ENCODE results near the gene CTBP2. TPM values are rescaled to one million over a fixed set of nuclear protein-coding genes. Genes with fewer than 3 reads are reported as not detected.

The CTBP2 gene
- total RNA-seq, 2 donors from 2014 or later = 106 to 172 TPM

GRCh38 chr10:125004571-125005311 is 155.6 kb downstream of the CTBP2 start:
- intact Hi-C loops (cut with DNase I) = no loop called here
- Histone ChIP-seq H3K4me3 (no peak overlapping the region), H3K4me1 (peaks cover 3% of the 10 kb centered on the region), H3K9ac (ENCODE audit: low read depth in 2 of 2, low read length in 2 of 2) (no peak overlapping the region), H3K27ac (no peak overlapping the region), H3K9me3 (no peaks in the 10 kb centered on the region), H3K36me3 (peaks cover 4% of the 10 kb centered on the region), H3K27me3 (no peaks in the 10 kb centered on the region)
- no peak for TF ChIP-seq CTCF (IDR thresholded peaks at IDR 0.05)
- no peak for DNase-seq

- DNase-seq = no peak
- H3K27ac ChIP-seq = no peak overlapping the region
These were observed 156.4 kb downstream of the CTBP2 start for GRCh38 chr10:125003901-125004467.

GRCh38 chr10:125003146-125003900 is 157.0 kb downstream of the CTBP2 start:
- H3K9ac ChIP-seq (ENCODE audit: low read depth in 2 of 2, low read length in 2 of 2) = no peak overlapping the region
- DNase-seq = no peak
- no peaks in the 10 kb centered on the region for H3K27me3 ChIP-seq
- H3K27ac ChIP-seq = no peak overlapping the region
- intact Hi-C loops (cut with DNase I) = no loop called here
- H3K9me3 ChIP-seq = no peaks in the 10 kb centered on the region
- no peak for TF ChIP-seq CTCF (IDR thresholded peaks at IDR 0.05)
- no peak overlapping the region for H3K4me3 ChIP-seq
- no peaks in the 10 kb centered on the region for H3K4me1 ChIP-seq
- H3K36me3 ChIP-seq = peaks cover 9% of the 10 kb centered on the region

More at GRCh38 chr10:125003901-125004467, 156.4 kb downstream of the CTBP2 start:
- Histone ChIP-seq H3K36me3 (peaks cover 9% of the 10 kb centered on the region), H3K9me3 (no peaks in the 10 kb centered on the region), H3K9ac (ENCODE audit: low read depth in 2 of 2, low read length in 2 of 2) (no peak overlapping the region), H3K4me1 (no peaks in the 10 kb centered on the region), H3K27me3 (no peaks in the 10 kb centered on the region), H3K4me3 (no peak overlapping the region)
- intact Hi-C loops (cut with DNase I) = no loop called here
- no peak for TF ChIP-seq CTCF (IDR thresholded peaks at IDR 0.05)

- Histone ChIP-seq H3K9me3 (no peaks in the 10 kb centered on the region), H3K27ac (no peak overlapping the region), H3K9ac (ENCODE audit: low read depth in 2 of 2, low read length in 2 of 2) (no peak overlapping the region), H3K36me3 (peaks cover 12% of the 10 kb centered on the region), H3K4me3 (no peak overlapping the region), H3K27me3 (no peaks in the 10 kb centered on the region), H3K4me1 (no peaks in the 10 kb centered on the region)
- no peak for TF ChIP-seq CTCF (IDR thresholded peaks at IDR 0.05)
- intact Hi-C loops (cut with DNase I) = no loop called here
- no peak for DNase-seq
These were observed 157.8 kb downstream of the CTBP2 start for GRCh38 chr10:125002423-125003145.

- DNase-seq = no peak
- no peaks in the 10 kb centered on the region for H3K4me1 ChIP-seq
- intact Hi-C loops (cut with DNase I) = no loop called here
- H3K27me3 ChIP-seq = no peaks in the 10 kb centered on the region
- H3K9ac ChIP-seq (ENCODE audit: low read depth in 2 of 2, low read length in 2 of 2) = no peak overlapping the region
- TF ChIP-seq CTCF (IDR thresholded peaks at IDR 0.05) = no peak
- H3K36me3 ChIP-seq = peaks cover 13% of the 10 kb centered on the region
- no peak overlapping the region for H3K4me3 ChIP-seq
- no peak overlapping the region for H3K27ac ChIP-seq
- no peaks in the 10 kb centered on the region for H3K9me3 ChIP-seq
These were observed 158.3 kb downstream of the CTBP2 start for GRCh38 chr10:125002047-125002422.
